Fibroblast of pulmonary artery (primary cell): Measurements from ENCODE around the gene PLXDC1.
"Not testable (repeated sequence)": the region's sequence is repeated elsewhere in the genome, so short reads cannot be mapped to it uniquely, and the experiment has no call there.

ENCODE experiments used
- DNase-seq: peaks from one replicate; pipeline ENCODE4 v3.0.0-alpha.2; 2010; ENCODE audit warnings: low read depth
- H3K4me3 ChIP-seq: replicated peaks from 2 replicates; pipeline ENCODE4 v1.5.1; 2011; ENCODE audit warnings: low read depth, mild to moderate bottlenecking, control low read depth, low read length, moderate library complexity
- TF ChIP-seq, protein P1 (sequence below): IDR thresholded peaks from 2 replicates; pipeline ENCODE4 v1.5.1; 2011; ENCODE audit warnings: mild to moderate bottlenecking, control low read depth, low read length, inconsistent platforms; ENCODE audit errors: missing control alignments

Gene PLXDC1

DNA sequence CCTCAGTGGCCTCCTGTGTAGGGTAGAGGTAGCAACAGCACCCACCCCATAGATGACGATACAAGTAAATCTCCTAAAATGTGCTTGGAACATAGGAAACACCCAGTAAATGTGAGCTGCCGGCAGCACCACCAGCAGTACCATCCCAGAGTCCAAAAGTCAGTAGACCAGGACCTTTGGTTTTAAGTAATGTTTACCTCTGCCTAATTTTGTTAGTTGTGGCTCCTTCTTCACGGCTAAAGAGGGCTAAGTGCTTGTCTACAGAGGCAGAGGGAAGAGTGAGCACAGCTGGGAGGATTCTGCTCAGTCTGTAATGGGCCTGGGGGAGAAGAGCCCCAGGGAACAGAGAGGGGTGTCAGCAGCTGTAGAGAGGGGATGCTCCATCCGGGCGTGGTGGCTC lies 92.9 kb downstream of the PLXDC1 start:
- no peak for DNase-seq
- no peak overlapping the region for H3K4me3 ChIP-seq
- TF ChIP-seq, protein P1, sequence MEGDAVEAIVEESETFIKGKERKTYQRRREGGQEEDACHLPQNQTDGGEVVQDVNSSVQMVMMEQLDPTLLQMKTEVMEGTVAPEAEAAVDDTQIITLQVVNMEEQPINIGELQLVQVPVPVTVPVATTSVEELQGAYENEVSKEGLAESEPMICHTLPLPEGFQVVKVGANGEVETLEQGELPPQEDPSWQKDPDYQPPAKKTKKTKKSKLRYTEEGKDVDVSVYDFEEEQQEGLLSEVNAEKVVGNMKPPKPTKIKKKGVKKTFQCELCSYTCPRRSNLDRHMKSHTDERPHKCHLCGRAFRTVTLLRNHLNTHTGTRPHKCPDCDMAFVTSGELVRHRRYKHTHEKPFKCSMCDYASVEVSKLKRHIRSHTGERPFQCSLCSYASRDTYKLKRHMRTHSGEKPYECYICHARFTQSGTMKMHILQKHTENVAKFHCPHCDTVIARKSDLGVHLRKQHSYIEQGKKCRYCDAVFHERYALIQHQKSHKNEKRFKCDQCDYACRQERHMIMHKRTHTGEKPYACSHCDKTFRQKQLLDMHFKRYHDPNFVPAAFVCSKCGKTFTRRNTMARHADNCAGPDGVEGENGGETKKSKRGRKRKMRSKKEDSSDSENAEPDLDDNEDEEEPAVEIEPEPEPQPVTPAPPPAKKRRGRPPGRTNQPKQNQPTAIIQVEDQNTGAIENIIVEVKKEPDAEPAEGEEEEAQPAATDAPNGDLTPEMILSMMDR = no peak

DNA sequence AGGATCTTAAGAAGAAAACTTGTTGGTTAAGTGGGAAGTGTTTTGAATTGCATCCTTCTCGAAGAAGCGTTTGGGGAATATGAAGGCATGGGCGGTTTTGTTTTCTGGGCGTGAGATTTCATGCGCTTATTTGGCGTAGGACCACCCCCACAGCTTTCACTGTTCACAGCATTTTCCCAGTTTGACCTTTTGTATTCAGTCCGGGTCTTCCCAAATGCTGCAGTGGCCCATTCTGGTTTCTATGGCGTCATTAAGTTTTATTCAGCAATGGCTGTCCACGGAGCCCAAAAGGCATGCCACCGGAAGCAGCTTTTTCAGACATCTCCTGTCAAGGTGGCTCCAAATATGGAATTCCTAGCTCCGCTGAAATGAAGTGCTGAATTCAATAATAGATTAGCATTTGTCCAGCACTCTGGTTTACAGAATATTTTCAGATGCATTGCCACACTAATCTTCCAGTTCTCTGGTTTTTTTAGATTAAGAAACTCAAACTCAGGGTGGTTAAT lies 93.7 kb downstream of the PLXDC1 start:
- TF ChIP-seq, protein P1 = no peak
- DNase-seq = no peak
- H3K4me3 ChIP-seq = peak overlapping the region; percentile 65

DNA sequence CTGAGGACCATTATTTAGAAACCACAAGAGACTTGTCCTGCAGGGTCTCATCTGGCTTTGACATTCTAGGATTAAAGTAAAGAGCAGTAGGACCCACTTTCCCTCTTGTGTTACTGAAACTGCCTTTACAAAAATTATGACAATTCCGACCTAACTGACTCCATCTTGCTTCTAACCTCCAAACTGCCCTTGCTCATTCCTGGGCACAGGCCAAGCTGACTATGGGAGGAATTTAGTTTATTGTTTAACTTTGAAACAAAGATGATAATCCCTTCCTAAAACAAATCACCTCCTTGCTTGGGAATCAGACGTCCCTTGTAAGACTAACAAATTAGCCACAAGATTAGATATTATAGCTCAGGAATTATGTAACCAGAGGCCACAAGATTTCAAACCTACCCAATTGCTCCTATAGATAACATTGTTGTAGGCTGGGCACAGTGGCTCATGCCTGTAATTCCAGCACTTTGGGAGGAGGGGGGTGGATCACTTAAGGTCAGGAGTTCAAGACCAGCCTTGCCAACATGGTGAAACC lies 97.3 kb downstream of the PLXDC1 start:
- H3K4me3 ChIP-seq = no peak overlapping the region
- TF ChIP-seq, protein P1 = no peak
- DNase-seq = peak; percentile 31

DNA sequence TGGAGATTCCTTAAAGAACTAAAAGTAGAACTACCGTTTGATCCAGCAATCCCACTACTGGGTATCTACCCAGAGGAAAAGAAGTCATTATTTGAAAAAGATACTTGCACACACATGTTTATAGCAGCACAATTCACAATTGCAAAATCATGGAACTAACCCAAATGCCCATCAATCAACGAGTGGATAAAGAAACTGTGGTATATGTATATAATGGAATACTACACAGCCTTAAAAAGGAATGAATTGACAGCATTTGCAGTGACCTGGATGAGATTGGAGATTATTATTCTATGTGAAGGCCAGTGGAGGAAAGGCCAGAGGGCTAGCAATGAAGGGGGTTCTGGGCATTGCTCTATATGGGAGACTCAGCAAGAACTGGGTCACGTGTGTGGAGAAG lies 99.0 kb downstream of the PLXDC1 start:
- not testable (repeated sequence) for DNase-seq, H3K4me3 ChIP-seq

DNA sequence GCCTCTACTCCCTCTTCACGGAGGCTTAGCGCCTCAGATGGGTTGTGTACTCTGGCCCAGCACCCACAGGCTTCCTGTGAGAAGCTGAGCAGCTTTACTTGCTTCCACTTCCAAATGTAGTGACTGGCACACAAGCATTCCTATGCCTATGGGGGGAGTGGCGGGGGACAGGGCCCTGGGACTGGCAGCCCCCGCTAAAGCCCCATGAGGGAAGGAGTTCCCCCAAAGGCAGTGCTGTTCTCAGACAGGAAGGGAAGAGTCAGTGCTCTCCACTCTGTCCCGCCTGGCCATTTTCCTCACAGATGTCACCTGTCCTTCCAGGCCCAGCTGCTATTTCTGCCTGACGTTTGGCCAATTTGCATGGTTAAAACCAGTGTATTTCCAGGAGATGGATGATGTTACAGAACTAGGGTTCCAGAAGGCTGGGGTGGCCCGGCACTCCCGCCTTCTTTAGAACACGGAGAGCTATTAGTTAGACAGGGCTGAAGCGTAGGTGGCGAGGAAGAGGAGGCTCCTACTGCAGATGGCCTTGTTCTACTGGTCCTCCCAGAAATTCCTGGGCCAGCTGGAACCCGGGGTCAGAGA lies 100.3 kb downstream of the PLXDC1 start:
- TF ChIP-seq, protein P1 = no peak
- no peak overlapping the region for H3K4me3 ChIP-seq
- DNase-seq = no peak

DNA sequence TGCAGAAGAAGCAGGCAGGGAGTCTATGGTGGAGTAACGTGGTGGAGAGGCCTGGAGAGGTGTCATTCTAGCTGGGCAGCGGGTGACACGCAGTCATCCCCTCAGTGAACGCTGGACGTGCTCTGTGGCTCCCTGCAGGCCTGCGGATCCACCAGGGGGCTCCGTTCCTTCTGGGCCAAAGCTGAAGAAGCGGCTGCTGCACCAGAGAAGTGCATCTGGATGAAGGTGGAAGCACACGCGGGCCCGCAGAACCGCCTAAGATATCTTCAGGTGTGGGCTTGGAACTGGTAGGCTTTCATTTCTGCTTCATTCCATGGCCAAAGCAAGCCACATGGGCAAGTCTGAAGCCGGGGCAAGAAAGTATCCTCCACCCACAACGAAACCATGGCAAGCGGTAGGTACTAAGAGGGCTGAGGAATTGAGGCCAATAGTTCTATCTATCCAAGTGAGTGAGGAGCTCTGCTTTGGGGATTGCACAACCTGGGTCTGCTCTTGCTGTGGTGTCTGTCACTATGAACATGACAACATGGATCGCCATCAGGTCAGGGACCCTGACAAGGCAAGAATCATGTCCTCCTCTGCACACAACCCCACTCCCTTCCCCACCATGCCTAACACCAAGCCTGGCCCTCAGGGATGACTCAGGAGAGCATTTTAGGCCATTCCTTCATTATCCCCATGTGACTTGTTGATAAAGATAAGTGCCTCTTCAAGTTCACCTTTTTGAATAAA lies 105.3 kb downstream of the PLXDC1 start:
- TF ChIP-seq, protein P1 = no peak
- no peak overlapping the region for H3K4me3 ChIP-seq
- no peak for DNase-seq

DNA sequence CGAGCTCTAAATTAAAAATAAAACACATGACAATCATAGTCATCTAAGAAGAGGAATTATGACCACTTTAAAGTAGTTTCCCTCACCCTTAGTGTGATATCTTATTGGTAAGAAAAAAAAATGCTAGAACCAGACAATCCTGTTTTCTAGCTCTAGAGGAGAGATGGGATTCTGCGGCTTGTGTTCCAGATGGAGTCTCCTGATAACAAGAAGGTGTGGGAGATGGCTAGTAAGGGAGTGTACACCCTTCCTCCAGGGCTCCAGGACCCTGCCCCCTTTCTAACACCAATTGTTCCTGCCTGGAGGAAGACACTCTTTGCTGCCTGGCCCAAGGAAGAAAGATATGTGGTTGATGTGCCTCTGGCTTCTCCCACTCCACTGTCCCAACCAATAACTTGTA lies 115.4 kb downstream of the PLXDC1 start:
- DNase-seq = no peak
- TF ChIP-seq, protein P1 = no peak

DNA sequence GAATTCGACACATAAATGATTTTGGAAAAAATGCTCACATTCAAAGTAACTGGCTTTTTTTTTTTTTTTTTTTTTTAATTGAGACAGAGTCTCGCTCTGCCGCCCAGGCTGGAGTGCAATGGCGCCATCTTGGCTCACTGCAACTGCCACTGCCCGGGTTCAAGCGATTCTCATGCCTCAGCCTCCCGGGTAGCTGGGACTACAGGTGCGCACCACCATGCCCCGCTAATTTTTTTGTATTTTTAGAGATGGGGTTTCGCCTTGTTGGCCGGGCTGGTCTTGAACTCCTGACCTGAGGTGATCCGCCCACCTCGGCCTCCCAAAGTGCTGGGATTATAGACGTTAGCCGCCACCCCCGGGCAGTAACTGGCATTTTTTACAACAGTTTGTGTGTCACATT lies 115.9 kb downstream of the PLXDC1 start:
- not testable (repeated sequence) for DNase-seq

More for the DNA sequence above, 115.4 kb downstream of the PLXDC1 start:
- no peak overlapping the region for H3K4me3 ChIP-seq

More for the DNA sequence above, 115.9 kb downstream of the PLXDC1 start:
- not testable (repeated sequence) for H3K4me3 ChIP-seq
